CD4-positive, alpha-beta T cell (primary cell): ENCODE measurements around the gene TNFRSF21. TPM values are rescaled to one million over a fixed set of nuclear protein-coding genes. Genes with fewer than 3 reads are reported as not detected.
A peak's percentile ranks its signal among the peaks of the same experiment; 100 is the strongest.

Experiments
- ATAC-seq: fragments of 200-7000 bp; cut with Tn5 transposase; one replicate; pipeline ENCODE4 v1.10.0; 2022; ENCODE audit warnings: mild to moderate bottlenecking; ENCODE audit not compliant: poor library complexity
- CTCF ChIA-PET: fragments of 350-600 bp; sonication (Branson Sonifier 250); formaldehyde crosslinking; loops from one replicate; lab custom pipeline; 2021; ENCODE audit warnings: antibody characterized with exemption, inconsistent platforms; lab: Charles Lee
- POLR2A ChIA-PET: fragments of 350-600 bp; sonication (Branson Sonifier 250); formaldehyde crosslinking; loops from one replicate; lab custom pipeline; 2021; ENCODE audit warnings: antibody characterized with exemption, inconsistent platforms; lab: Charles Lee
- DNase-seq, 14 experiments: peaks; one replicate each; pipeline ENCODE4 v3.0.0-alpha.2; 2013 to 2020; ENCODE audit warnings: mixed read lengths in 2 of 14
- H3K27ac ChIP-seq, 2 donors: one replicate each; pipeline versions ENCODE4 v1.5.1 to v1.7.0; 2013; ENCODE audit warnings: low read length in 2 of 2, low read depth in 1 of 2, mild to moderate bottlenecking in 1 of 2
- H3K27me3 ChIP-seq, 2 experiments: 1 replicate in 1 of 2; 2 replicates in 1 of 2; pipeline versions ENCODE4 v1.6.1 to v1.7.0; 2013; ENCODE audit warnings: low read length in 2 of 2, control low read depth in 1 of 2, mild to moderate bottlenecking in 1 of 2, moderate library complexity in 1 of 2; ENCODE audit not compliant: insufficient read depth in 2 of 2, control insufficient read depth in 1 of 2
- H3K36me3 ChIP-seq: one replicate; pipeline ENCODE4 v1.6.1; 2013; ENCODE audit warnings: low read length, control low read depth; ENCODE audit not compliant: insufficient read depth
- H3K4me1 ChIP-seq: one replicate; pipeline ENCODE4 v1.6.1; 2013; ENCODE audit warnings: low read length, control low read depth; ENCODE audit not compliant: insufficient read depth
- H3K4me3 ChIP-seq: one replicate; pipeline ENCODE4 v1.5.1; 2013; ENCODE audit warnings: mild to moderate bottlenecking, low read length, moderate library complexity
- H3K9me3 ChIP-seq, 2 experiments: 1 replicate in 1 of 2; 2 replicates in 1 of 2; pipeline versions ENCODE4 v1.6.1 to v1.7.0; 2013; ENCODE audit warnings: low read length in 2 of 2, mild to moderate bottlenecking in 2 of 2, control low read depth in 1 of 2, moderate library complexity in 1 of 2; ENCODE audit not compliant: control insufficient read depth in 1 of 2, insufficient read depth in 1 of 2
- H3K27ac Mint-ChIP-seq: one replicate; pipeline ENCODE4 v1.8.0; 2020; ENCODE audit warnings: mixed read lengths
- H3K27me3 Mint-ChIP-seq: one replicate; pipeline ENCODE4 v1.8.0; 2021; ENCODE audit warnings: mixed read lengths
- H3K36me3 Mint-ChIP-seq: one replicate; pipeline ENCODE4 v1.8.0; 2021; ENCODE audit warnings: low read depth, mixed read lengths
- H3K4me1 Mint-ChIP-seq: one replicate; pipeline ENCODE4 v1.8.0; 2021; ENCODE audit warnings: low read depth, mixed read lengths
- H3K4me3 Mint-ChIP-seq: one replicate; pipeline ENCODE4 v1.8.0; 2020; ENCODE audit warnings: mild to moderate bottlenecking, mixed read lengths
- H3K9me3 Mint-ChIP-seq: one replicate; pipeline ENCODE4 v1.8.0; 2020; ENCODE audit warnings: mixed read lengths
- CTCF ChIP-seq: fragments of 200-600 bp; IDR thresholded peaks from one replicate; pipeline ENCODE4 v1.8.0; 2022; ENCODE audit warnings: antibody characterized with exemption, mild to moderate bottlenecking
- intact Hi-C, 2 experiments: fragments of 100-400 bp; cut with DNase I in 1 of 2; cut with micrococcal nuclease in 1 of 2; formaldehyde crosslinking; loops; one replicate each; pipeline versions ENCODE4 v1.15.1 to v1.9.0; 2023 to 2025; cut with DNase I, micrococcal nuclease
- total RNA-seq, 174 experiments: library from RNA in 2 of 174; stranded (reverse) in 2 of 174; gene quantifications; one replicate each; pipeline ENCODE4 v1.2.3 and lab custom pipeline; 2021 to 2026

The TNFRSF21 gene
- total RNA-seq, 2 experiments from 2014 or later: 0.92 to 0.96 TPM

GRCh38 chr6:47238456-47238995 lies 71.2 kb downstream of the TNFRSF21 start:
- ATAC-seq: no peak
- no peaks in the 10 kb centered on the region for H3K9me3 ChIP-seq
- Mint-ChIP-seq H3K9me3 (no peaks in the 10 kb centered on the region), H3K27me3 (no peaks in the 10 kb centered on the region), H3K27ac (no peak overlapping the region), H3K4me1 (peaks cover 20% of the 10 kb centered on the region), H3K4me3 (no peak overlapping the region), H3K36me3 (no peaks in the 10 kb centered on the region)
- intact Hi-C loops: no loop called here
- no peak overlapping the region for H3K4me3 ChIP-seq
- peaks cover 8% of the 10 kb centered on the region for H3K4me1 ChIP-seq
- ChIA-PET POLR2A (no interaction called here), CTCF (no interaction called here)
- no peak overlapping the region for H3K27ac ChIP-seq
- no peak for DNase-seq
- H3K27me3 ChIP-seq: no peaks in the 10 kb centered on the region
- H3K36me3 ChIP-seq: no peaks in the 10 kb centered on the region
- TF ChIP-seq CTCF: no peak

- Histone ChIP-seq H3K4me3 (no peak overlapping the region), H3K9me3 (no peaks in the 10 kb centered on the region), H3K36me3 (no peaks in the 10 kb centered on the region), H3K4me1 (peaks cover 5% of the 10 kb centered on the region), H3K27me3 (no peaks in the 10 kb centered on the region), H3K27ac (no peak overlapping the region)
- intact Hi-C loops: no loop called here
- H3K36me3 Mint-ChIP-seq: no peaks in the 10 kb centered on the region
- no peak for ATAC-seq
- no peak overlapping the region for H3K4me3 Mint-ChIP-seq
- ChIA-PET POLR2A (no interaction called here), CTCF (no interaction called here)
- no peaks in the 10 kb centered on the region for H3K27me3 Mint-ChIP-seq
- H3K9me3 Mint-ChIP-seq: no peaks in the 10 kb centered on the region
- H3K27ac Mint-ChIP-seq: no peak overlapping the region
- peaks cover 6% of the 10 kb centered on the region for H3K4me1 Mint-ChIP-seq
- no peak for TF ChIP-seq CTCF
- no peak for DNase-seq
Observed at GRCh38 chr6:47237196-47237595, 72.5 kb downstream of the TNFRSF21 start.

- ATAC-seq (no peak), DNase-seq (peak in 2 of 14 experiments; percentile 17 to 24)
- no peak overlapping the region for H3K4me3 ChIP-seq
- H3K4me1 Mint-ChIP-seq: no peaks in the 10 kb centered on the region
- H3K9me3 ChIP-seq: no peaks in the 10 kb centered on the region
- POLR2A ChIA-PET: no interaction called here
- no peak overlapping the region for H3K27ac Mint-ChIP-seq
- CTCF ChIA-PET: interaction anchor here (1.2 kb wide), 1 partner anchor 12 kb away, joined by 3 read pairs; no protein-coding TSS in a partner anchor
- intact Hi-C loops: no loop called here
- no peaks in the 10 kb centered on the region for H3K9me3 Mint-ChIP-seq
- H3K36me3 Mint-ChIP-seq: no peaks in the 10 kb centered on the region
- H3K27me3 ChIP-seq: no peaks in the 10 kb centered on the region
- no peak for TF ChIP-seq CTCF
- no peak overlapping the region for H3K27ac ChIP-seq
- no peak overlapping the region for H3K4me3 Mint-ChIP-seq
- H3K36me3 ChIP-seq: no peaks in the 10 kb centered on the region
- no peaks in the 10 kb centered on the region for H3K27me3 Mint-ChIP-seq
- H3K4me1 ChIP-seq: no peaks in the 10 kb centered on the region
Observed at GRCh38 chr6:47235964-47236760, 73.5 kb downstream of the TNFRSF21 start.
